AG08395 (cell line): ENCODE measurements around the gene CDH4.
"Not testable (repeated sequence)": the region's sequence is repeated elsewhere in the genome, so short reads cannot be mapped to it uniquely, and the experiment has no call there.

Experiments
- DNase-seq: peaks from one replicate; pipeline ENCODE4 v3.0.0; 2012; ENCODE audit warnings: mixed read lengths, low spot score

The CDH4 gene

DNA sequence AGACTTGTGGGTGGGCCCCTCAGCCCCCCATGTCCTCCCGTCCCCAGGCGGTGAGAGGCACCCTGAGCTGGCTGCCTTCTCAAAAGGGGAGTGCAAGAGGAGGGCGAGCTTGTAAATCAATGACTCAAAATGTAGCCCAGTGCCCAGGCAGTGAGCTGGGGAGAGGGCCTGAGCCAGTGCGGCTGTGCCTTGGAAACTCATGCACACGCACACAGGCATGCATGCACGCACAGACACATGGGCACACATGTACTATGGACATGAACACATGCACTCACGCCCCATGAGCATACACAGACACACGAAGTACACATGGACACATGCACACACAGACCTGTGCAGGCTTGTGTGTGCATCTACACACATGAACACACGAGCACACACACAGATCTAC is 680.1 kb downstream of the CDH4 start:
- no peak for DNase-seq

- DNase-seq = no peak
Observed at GRCh38 chr20:61932711-61933480, 680.8 kb downstream of the CDH4 start.

DNA sequence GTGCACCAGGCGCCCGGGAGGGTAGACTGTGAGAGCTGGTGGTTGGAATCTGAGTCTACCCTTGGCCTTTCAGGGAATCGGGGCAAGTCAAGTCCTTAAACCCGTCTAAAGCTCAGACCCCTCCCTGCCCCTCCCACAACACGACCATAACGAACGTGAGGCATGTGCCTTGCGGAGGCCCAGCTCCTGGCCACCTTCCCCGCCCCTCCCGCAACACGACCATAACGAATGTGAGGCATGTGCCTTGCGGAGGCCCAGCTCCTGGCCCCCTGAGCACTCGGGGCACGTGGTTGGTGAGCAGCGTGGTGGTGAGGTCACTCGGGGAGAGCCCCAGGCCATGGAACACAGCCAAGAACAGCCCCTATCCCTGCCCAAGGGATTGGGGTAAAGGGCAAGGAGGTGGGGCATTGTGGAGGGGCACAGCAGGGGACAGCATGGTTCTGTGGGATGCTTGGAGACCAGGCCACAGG is 681.5 kb downstream of the CDH4 start:
- DNase-seq = no peak

DNA sequence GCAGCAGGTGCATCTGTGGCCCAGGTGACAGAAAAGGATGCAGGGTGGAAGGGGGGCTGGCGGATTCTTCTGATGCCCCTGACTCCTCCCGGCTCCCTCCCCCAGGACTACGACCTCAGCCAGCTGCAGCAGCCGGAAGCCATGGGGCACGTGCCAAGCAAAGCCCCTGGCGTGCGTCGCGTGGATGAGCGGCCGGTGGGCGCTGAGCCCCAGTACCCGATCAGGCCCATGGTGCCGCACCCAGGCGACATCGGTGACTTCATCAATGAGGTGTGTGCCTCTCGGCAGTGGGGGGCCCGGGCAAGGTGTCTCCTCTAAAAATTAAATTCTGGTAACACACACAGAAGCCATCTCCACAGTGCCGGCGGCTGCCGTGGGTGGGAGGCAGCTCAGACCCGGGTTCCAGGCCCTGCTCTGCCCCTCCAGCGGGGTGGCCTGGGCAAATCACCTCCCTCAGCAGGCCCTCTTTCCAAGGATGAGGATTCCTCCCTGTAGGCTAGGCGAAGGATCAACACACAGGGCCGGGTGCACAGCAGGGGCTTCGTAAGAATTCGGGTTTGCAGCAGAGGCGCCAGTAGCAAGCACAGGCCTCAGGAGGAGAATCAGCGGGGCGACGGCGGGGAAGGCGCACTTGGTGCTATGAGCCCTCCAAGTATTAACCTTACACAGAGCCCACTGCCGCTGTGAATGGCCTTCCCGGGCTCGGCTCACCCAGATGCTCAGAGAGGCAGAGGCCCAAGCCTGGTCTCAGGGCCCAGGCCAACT is 682.1 kb downstream of the CDH4 start:
- DNase-seq = no peak

DNA sequence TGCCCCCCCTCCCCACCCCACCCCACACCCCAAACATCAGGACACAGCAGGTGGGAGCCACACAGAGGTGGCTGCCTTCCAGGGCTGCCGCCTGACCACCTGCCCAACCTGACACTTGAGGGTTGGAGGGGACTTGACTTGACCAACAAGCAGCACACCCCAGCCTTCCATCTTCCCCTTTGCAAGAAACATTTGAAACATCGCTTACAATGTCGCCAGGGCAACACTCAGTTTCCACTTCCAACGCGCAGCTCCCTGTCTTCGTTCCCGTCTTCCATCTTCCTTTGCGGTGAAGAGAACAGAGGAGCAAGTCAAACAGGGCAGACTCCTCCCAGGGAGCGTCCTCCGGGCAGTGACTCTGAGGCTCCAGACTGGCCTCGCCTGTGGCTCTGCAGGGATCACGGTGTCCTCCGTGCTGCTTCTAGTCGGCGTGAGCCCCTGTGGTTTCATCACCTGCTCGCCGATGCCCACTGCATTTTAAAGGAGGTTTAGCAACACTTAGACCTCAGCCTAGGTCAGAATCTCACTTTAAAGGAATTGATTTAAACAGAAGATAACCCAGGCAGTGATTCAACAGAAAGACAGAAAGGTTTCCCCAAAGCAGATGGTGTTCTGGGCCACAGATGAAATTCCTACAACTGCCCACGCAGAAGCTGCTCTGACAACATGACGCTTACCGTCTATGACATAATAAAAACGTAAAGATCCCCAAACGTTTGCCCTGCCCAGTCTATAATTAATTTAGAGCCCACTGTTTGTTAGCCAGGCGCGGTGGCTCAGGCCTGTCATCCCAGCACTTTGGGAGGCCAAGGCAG is 682.9 kb downstream of the CDH4 start:
- no peak for DNase-seq

DNA sequence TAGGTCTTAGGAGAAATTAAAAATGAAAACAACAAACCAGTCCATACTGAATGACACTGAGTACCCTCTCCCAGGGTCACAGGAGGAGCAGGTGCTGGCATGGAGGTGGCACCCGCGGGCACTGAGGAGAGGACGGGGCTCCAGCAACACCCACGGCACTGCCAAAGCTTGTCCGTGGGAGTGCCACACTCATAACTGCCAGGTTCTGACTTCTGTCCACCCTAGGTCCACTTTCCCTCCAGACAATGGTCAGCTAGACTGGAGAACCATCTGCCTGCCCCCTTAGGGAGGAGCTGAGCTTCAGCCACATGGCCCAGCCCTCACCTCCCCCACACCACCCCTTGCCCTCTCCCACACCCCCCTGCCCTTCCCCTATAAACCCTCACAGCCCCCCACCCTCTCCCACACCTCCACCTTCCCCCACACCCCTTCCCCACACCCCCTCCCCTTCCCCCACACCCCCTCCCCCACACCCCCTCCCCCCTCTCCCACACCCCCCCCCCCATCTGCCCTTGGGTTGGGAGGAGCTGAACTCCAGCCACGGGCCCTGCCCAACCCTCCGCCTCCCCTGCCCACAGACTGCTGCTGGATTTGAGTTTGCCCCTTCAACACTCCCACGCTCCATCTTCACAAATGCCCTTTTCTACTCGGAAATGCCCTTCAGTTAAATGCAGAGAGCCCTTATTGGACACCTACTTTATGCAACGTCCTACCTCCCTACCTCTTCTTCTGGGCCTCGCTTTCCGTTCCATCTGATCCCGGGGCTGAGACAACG is 684.1 kb downstream of the CDH4 start:
- no peak for DNase-seq

- DNase-seq = no peak
Observed at GRCh38 chr20:61936701-61937131, 684.7 kb downstream of the CDH4 start.

- no peak for DNase-seq
Observed at GRCh38 chr20:61937146-61937962, 685.3 kb downstream of the CDH4 start.

DNA sequence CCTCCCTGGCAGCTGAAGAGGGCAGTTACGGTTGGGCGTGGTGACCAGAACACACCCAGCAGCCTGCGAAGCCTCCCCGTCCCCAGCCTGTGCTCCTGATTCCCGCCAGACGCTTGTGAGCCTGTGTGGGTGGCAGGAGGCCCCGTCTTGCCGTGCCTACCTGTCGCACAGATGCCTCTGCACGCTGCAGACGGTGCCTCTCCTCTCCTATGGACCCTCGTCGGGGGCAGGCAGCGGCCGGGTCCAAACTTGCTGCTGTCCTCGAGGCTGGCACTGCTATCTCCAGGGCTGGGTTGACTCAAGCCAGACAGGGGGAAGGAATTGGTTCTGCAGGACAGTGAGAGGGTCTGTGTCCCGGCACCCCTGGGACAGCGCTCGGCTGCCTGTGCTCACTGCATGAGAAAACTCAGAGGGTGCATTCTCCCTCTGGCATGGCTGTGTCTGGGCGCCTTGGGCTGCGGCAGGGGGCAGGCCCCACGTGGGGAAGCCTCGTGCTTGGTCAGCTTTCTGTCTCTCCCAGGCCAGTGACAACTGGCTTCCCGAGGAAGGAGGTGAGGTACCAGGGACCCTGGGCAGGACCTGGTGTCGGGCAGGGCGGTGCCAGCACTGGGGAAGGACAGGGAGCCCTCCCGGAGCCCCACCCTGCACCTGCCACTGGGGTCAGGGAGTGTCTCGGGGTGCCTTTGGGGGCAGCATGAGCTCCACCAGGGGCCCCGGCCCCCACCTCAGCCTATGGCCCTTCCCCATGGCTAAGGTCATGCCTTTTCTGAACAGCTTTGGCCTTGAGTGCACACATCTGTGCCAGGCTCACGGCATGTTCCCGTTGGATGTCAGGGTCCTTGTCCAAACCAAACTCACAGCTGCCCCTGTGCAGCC is 686.1 kb downstream of the CDH4 start:
- no peak for DNase-seq

DNA sequence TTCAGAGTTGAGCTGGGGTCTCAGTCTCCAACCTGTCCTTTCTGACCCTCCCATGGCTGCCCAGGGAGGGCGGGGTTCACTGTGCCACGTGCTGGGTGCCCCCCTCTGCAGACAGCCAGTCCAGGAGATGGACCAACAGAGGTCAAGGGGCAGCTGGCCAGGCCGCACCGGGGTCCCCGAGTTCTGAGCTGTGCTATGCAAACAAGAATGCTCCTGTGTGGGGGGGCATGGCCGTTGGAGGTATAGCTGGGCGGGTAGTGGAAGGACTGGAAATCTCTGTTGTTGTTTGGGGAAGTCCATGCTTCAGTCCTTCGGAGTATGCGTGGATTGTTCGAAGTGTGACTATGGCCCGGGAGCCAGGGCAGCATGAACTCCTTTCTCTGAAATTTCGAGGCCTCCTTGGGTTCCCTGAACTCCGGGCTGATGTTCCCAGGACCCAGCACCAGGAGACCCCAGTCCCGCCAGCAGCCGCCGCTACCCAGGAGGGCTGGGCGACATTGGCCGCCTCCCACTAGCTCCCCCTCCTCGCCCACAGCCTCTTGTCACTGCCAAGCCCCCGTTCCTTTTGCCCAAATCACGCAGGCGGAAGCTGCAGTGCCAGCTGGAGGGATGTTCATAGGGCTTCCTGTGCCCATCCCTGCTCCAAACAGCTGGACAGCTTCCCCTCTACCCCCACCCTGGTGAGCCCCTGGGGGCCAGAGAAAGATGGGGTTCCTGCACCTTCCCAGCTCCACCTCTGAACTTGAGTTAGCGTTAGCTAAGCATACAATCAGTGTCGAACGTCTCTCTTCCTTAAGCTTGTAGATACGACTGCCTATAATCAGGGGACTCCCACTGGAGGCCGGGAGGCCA is 687.0 kb downstream of the CDH4 start:
- no peak for DNase-seq

DNA sequence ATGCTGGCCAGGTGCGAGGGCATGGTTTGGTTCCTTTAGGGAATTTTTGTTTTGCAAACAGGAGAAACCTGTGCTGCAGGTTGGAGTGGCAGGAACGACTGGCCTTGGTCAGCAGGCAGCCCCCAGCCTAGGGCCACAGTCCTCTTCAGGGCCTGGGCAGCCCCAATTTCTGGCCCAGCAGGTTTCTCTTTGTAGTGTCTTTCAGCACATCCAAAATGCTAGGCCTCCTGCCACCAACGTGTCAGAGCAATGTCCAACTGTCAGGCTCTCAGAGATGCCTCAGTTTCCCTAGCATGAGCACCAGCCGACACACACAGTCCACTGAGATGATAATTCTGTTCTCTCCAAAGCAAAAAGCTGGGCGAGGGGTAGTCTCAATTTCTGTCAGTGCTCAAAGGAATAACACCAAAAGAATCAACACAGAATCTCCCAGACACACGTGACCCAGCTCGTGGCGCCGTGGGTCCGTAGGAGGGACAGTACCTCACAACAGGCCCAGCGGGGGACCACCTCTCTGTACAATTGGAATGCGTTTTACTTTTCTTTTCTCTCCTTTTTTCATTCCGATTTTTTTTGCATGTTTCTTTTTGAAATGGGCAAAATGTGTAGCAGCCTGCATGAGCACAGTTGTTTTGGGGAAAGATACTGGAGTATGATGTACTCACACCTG is 687.8 kb downstream of the CDH4 start:
- no peak for DNase-seq

DNA sequence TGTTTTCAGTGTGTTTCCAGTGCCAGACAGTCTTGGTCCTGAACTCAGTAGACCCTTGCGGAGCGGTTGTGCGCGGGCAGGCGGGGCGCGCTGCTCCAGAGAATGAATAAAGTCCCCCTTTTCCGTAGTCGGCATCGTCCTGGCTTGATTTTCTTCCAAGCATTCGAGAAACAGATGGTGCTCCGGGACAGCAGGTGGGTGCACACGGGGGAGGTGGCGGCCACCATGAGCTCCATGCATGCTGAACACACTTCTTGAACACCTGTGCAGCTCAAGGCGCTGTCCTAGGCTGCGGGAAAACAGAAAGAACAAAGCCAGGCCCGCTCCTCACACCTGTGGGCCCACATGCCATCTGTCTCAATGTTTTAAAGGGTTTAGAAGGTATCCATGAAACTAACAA is 688.4 kb downstream of the CDH4 start:
- DNase-seq = no peak

DNA sequence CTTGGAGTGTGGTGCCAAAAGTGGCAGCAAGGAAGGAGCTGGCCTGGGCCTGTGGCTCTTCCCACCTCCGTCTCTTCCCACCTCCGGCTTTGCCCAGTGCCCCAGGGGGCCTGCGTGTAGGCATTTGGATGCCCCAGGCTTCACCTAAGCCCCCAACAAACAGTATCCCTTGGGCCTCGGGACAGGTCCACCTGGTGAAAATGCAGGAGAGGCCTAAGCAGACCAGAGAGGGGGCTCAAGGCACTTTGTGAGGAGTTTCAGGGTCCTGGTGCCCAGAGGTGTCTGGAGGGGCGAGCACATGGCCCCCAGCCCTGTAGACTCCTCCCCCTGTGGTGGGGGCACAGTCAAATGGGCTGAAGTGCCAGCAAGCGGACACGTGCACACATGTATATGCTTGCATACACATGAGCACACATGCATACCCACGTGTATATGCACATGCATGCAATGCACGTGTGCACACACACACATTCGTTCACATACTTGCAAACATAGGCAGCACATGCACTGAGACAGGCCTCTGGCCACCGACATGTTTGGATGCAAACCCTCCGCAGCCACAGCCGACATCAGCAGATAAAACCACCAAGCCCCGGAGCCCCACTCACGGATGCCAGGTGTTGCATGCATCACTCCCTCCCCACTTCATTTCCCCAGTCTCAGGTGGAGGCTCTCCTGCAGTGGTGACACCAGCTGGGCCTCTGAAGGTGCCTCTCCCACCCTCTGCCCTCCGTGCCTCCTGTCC is 689.1 kb downstream of the CDH4 start:
- DNase-seq = no peak

- DNase-seq = no peak
Observed at GRCh38 chr20:61941721-61942405, 689.8 kb downstream of the CDH4 start.

GRCh38 chr20:61942526-61942925 is 690.5 kb downstream of the CDH4 start:
- DNase-seq = no peak

DNA sequence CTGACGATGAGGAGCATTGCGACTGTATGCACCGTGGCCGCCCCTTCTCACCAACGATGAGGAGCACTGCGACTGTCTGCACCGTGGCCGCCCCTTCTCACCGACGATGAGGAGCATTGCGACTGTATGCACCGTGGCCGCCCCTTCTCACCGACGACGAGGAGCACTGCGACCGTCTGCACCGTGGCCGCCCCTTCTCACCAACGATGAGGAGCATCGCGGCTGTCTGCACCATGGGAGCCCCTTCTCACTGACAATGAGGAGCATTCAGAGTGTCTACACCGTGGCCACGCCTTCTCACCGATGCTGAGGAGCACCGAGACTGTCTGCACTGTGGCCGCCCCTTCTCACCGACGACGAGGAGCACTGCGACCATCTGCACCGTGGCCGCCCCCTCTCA is 692.9 kb downstream of the CDH4 start:
- not testable (repeated sequence) for DNase-seq

DNA sequence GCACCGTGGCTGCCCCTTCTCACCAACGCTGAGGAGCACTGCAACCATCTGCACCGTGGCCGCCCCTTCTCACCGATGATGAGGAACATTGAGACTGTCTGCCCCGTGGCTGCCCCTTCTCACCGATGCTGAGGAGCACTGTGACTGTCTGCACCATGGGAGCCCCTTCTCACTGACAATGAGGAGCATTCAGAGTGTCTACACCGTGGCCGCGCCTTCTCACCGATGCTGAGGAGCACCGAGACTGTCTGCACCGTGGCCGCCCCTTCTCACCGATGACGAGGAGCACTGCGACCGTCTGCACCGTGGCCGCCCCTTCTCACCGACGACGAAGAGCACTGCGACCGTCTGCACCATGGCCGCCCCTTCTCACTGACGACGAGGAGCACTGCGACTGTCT is 693.4 kb downstream of the CDH4 start:
- not testable (repeated sequence) for DNase-seq
